Liver (tissue), 9 donors: ENCODE measurements around the gene POGK. TPM values are rescaled to one million over a fixed set of nuclear protein-coding genes. Genes with fewer than 3 reads are reported as not detected.

Source experiments
- DNase-seq: peaks from one replicate; pipeline ENCODE4 v3.0.0-alpha.2; 2017; ENCODE audit warnings: low spot score
- H3K27ac ChIP-seq, 2 donors: one replicate each; pipeline ENCODE4 v1.7.0; 2013; ENCODE audit warnings: inconsistent platforms in 2 of 2, low read length in 2 of 2, control low read depth in 1 of 2, low read depth in 1 of 2, mild to moderate bottlenecking in 1 of 2
- H3K27me3 ChIP-seq, 4 donors: one replicate each; pipeline versions ENCODE4 v1.6.1 to v1.7.0; 2013; ENCODE audit warnings: low read length in 3 of 4, inconsistent platforms in 1 of 4, mild to moderate bottlenecking in 1 of 4, moderate library complexity in 1 of 4; ENCODE audit not compliant: control insufficient read depth in 4 of 4, insufficient read depth in 4 of 4
- H3K36me3 ChIP-seq, 4 donors: one replicate each; pipeline versions ENCODE4 v1.6.1 to v1.7.0; 2013; ENCODE audit warnings: low read length in 3 of 4, mild to moderate bottlenecking in 3 of 4, low read depth in 1 of 4, moderate library complexity in 1 of 4; ENCODE audit not compliant: control insufficient read depth in 4 of 4, insufficient read depth in 3 of 4
- H3K4me1 ChIP-seq, 4 donors: one replicate each; pipeline versions ENCODE4 v1.6.1 to v1.7.0; 2013; ENCODE audit warnings: low read length in 3 of 4, mild to moderate bottlenecking in 3 of 4, moderate library complexity in 1 of 4; ENCODE audit not compliant: control insufficient read depth in 4 of 4, insufficient read depth in 4 of 4
- H3K4me3 ChIP-seq, 3 donors: one replicate each; pipeline versions ENCODE4 v1.6.1 to v1.7.0; 2013; ENCODE audit warnings: low read length in 3 of 3, control low read depth in 1 of 3, low read depth in 1 of 3, mild to moderate bottlenecking in 1 of 3
- H3K9ac ChIP-seq, 2 donors: one replicate each; pipeline ENCODE4 v1.7.0; 2013; ENCODE audit warnings: low read length in 2 of 2, mild to moderate bottlenecking in 2 of 2, moderate library complexity in 2 of 2, control low read depth in 1 of 2, low read depth in 1 of 2
- H3K9me3 ChIP-seq, 4 donors: one replicate each; pipeline versions ENCODE4 v1.6.1 to v1.7.0; 2013; ENCODE audit warnings: low read length in 3 of 4; ENCODE audit not compliant: control insufficient read depth in 4 of 4
- ATF3 ChIP-seq: IDR thresholded peaks from 2 replicates; pipeline ENCODE4 v1.6.1; 2016; ENCODE audit warnings: antibody characterized with exemption
- EGR1 ChIP-seq, 2 donors: IDR thresholded peaks; 2 replicates each; pipeline ENCODE4 v1.6.1; 2016 to 2018; ENCODE audit warnings: antibody characterized with exemption in 2 of 2, low read depth in 2 of 2
- FOXA1 ChIP-seq: IDR thresholded peaks from 2 replicates; pipeline ENCODE4 v1.6.1; 2016; ENCODE audit warnings: antibody characterized with exemption
- FOXA2 ChIP-seq: IDR thresholded peaks from 2 replicates; pipeline ENCODE4 v1.6.1; 2016; ENCODE audit warnings: antibody characterized with exemption
- GABPA ChIP-seq, 2 donors: IDR thresholded peaks in 1 of 2; conservative IDR thresholded peaks in 1 of 2; 2 replicates each; pipeline ENCODE4 v1.6.1; 2016; ENCODE audit warnings: antibody characterized with exemption in 2 of 2, mild to moderate bottlenecking in 1 of 2, moderate library complexity in 1 of 2
- HNF4A ChIP-seq, 2 donors: conservative IDR thresholded peaks; 2 replicates each; pipeline ENCODE4 v1.6.1; 2016; ENCODE audit warnings: antibody characterized with exemption in 2 of 2, mild to moderate bottlenecking in 2 of 2
- HNF4G ChIP-seq: IDR thresholded peaks from 2 replicates; pipeline ENCODE4 v1.6.1; 2016; ENCODE audit warnings: antibody characterized with exemption
- JUND ChIP-seq, 2 donors: IDR thresholded peaks; 2 replicates each; pipeline ENCODE4 v1.6.1; 2016; ENCODE audit warnings: antibody characterized with exemption in 2 of 2
- MAX ChIP-seq: IDR thresholded peaks from 2 replicates; pipeline ENCODE4 v1.6.1; 2016; ENCODE audit warnings: antibody characterized with exemption
- NR2F2 ChIP-seq: IDR thresholded peaks from 2 replicates; pipeline ENCODE4 v1.6.1; 2016; ENCODE audit warnings: antibody characterized with exemption
- RAD21 ChIP-seq, 2 donors: IDR thresholded peaks; 2 replicates each; pipeline ENCODE4 v1.6.1; 2016; ENCODE audit warnings: antibody characterized with exemption in 2 of 2, mild to moderate bottlenecking in 2 of 2
- REST ChIP-seq: IDR thresholded peaks from 2 replicates; pipeline ENCODE4 v1.6.1; 2016; ENCODE audit warnings: antibody characterized with exemption, mild to moderate bottlenecking
- RXRA ChIP-seq, 2 donors: IDR thresholded peaks; 2 replicates each; pipeline ENCODE4 v1.6.1; 2017 to 2018; ENCODE audit warnings: antibody characterized with exemption in 2 of 2, mild to moderate bottlenecking in 1 of 2
- SP1 ChIP-seq: IDR thresholded peaks from 2 replicates; pipeline ENCODE4 v1.6.1; 2018; ENCODE audit warnings: antibody characterized with exemption, mild to moderate bottlenecking
- TAF1 ChIP-seq: conservative IDR thresholded peaks from 2 replicates; pipeline ENCODE4 v1.6.1; 2016; ENCODE audit warnings: antibody characterized with exemption, mild to moderate bottlenecking
- YY1 ChIP-seq: IDR thresholded peaks from 2 replicates; pipeline ENCODE4 v1.6.1; 2016; ENCODE audit warnings: antibody characterized with exemption, mild to moderate bottlenecking
- ZBTB33 ChIP-seq: IDR thresholded peaks from 2 replicates; pipeline ENCODE4 v1.6.1; 2016; ENCODE audit warnings: antibody characterized with exemption
- WGBS: extraction: QIAGEN DNeasy Blood & Tissue Kit; methylation state at CpG from one replicate; pipeline ENCODE4 v1.1.7; 2013; 5-methylcytosine and 5-hydroxymethylcytosine counted together
- polyA plus RNA-seq, 2 donors: library from polyadenylated mRNA; stranded (reverse) in 1 of 2; unstranded in 1 of 2; fragments of 200-250 nt in 1 of 2; fragments of >200 nt in 1 of 2; fragmentation: Nextera tagmentation in 1 of 2; extraction: Ambion mirVana in 1 of 2; gene quantifications; one replicate each; pipeline versions ENCODE4 v1.2.1 to v1.2.3, GENCODE V29; 2013 to 2015
- total RNA-seq, 2 donors: library from RNA; depleted of rRNA; stranded (reverse); fragments of >200 nt; gene quantifications; one replicate each; pipeline ENCODE4 v1.2.3, GENCODE V29; 2014
- donor health status: healthy.
- donor health status: healthy.
- donor health status: healthy.
- donor health status: healthy.
- donor health status: healthy.

POGK gene
- total and polyA plus RNA-seq, 4 donors = 4.2 to 14.1 (median 6.7) TPM

- H3K27ac ChIP-seq = no peak overlapping the region
- no peaks in the 10 kb centered on the region for H3K36me3 ChIP-seq
- H3K9ac ChIP-seq = no peak overlapping the region
- no peak overlapping the region for H3K4me3 ChIP-seq
- H3K4me1 ChIP-seq = no peaks in the 10 kb centered on the region
- H3K27me3 ChIP-seq = peaks cover 0 to 3% (median 0%) of the 10 kb centered on the region in 4 donors
- DNase-seq = no peak
- H3K9me3 ChIP-seq = peaks cover 0 to 4% (median 1%) of the 10 kb centered on the region in 4 donors
- TF ChIP-seq JUND (IDR thresholded peaks at IDR 0.05) (no peak), FOXA2 (no peak), ZBTB33 (no peak), ATF3 (no peak), NR2F2 (no peak), REST (no peak), YY1 (no peak), FOXA1 (no peak), TAF1 (no peak), HNF4G (no peak), GABPA (IDR thresholded peaks at IDR 0.05 in 1 of 2, conservative IDR thresholded peaks at IDR 0.05 in 1 of 2) (no peak), SP1 (no peak), EGR1 (IDR thresholded peaks at IDR 0.05; ENCODE audit: low read depth in 2 of 2) (no peak), RAD21 (IDR thresholded peaks at IDR 0.05) (no peak), RXRA (IDR thresholded peaks at IDR 0.05) (no peak), HNF4A (conservative IDR thresholded peaks at IDR 0.05) (no peak), MAX (no peak)
These were observed 60.5 kb downstream of the POGK start for GRCh38 chr1:166899769-166900168.

- 43% methylated on average over 4 of the region's 4 CpGs for WGBS
- Histone ChIP-seq H3K4me3 (no peak overlapping the region), H3K4me1 (no peaks in the 10 kb centered on the region), H3K27me3 (peaks cover 0 to under 1% (median 0%) of the 10 kb centered on the region in 4 donors), H3K9me3 (peaks cover 0 to 4% (median 1%) of the 10 kb centered on the region in 4 donors), H3K27ac (no peak overlapping the region), H3K9ac (no peak overlapping the region), H3K36me3 (no peaks in the 10 kb centered on the region)
- TF ChIP-seq SP1 = no peak
- TF ChIP-seq FOXA1 = no peak
- no peak for TF ChIP-seq GABPA (IDR thresholded peaks at IDR 0.05 in 1 of 2, conservative IDR thresholded peaks at IDR 0.05 in 1 of 2)
- DNase-seq = no peak
These were observed 61.7 kb downstream of the POGK start for GRCh38 chr1:166900987-166901386.
